Hematopoietic multipotent progenitor cell treated with erythropoietin and hydrocortisone succinate and interleukin-3 and kit ligand, for 15 days (in vitro differentiated cells): Measurements from ENCODE around the gene ESAM.
"Not testable (repeated sequence)": the region's sequence is repeated elsewhere in the genome, so short reads cannot be mapped to it uniquely, and the experiment has no call there.

Experiments used
- DNase-seq: peaks from one replicate; pipeline ENCODE4 v3.0.0-alpha.2; 2015; ENCODE audit warnings: low spot score

Gene ESAM

GRCh38 chr11:124776865-124777645 lies 15.0 kb upstream of the ESAM start:
- DNase-seq: no peak

- not testable (repeated sequence) for DNase-seq
These were observed 8.9 kb upstream of the ESAM start for GRCh38 chr11:124770959-124771358.

- DNase-seq: no peak
These were observed 8.0 kb upstream of the ESAM start for GRCh38 chr11:124769806-124770774.

- DNase-seq: no peak
These were observed 6.8 kb upstream of the ESAM start for GRCh38 chr11:124768914-124769313.

GRCh38 chr11:124766156-124766555 lies 4.1 kb upstream of the ESAM start:
- DNase-seq: no peak

GRCh38 chr11:124763156-124763947 lies 1.3 kb upstream of the ESAM start:
- DNase-seq: peak; percentile 68

GRCh38 chr11:124762624-124763155 lies 600 bp upstream of the ESAM start:
- no peak for DNase-seq

- no peak for DNase-seq
These were observed 587 bp downstream of the ESAM start for GRCh38 chr11:124761301-124762104.

DNA sequence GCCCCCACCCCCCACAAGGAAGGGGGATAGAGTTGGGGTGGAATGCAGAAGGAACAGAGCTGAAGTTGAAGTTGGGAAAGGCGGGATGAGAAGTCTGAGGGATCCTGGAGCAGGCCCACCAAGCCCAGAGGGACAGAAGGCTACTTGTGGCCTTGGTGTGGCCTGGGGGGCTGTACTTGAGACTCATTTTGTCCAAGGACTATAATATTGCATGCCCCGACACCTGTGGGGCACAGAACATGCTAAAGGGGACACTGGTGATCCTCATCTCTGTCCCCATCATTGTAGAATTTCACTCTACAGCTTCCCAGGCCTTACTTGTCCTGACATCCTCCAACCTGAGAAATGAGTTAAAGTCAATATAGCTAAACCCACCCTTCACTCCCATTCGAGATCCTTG lies 1.3 kb downstream of the ESAM start:
- DNase-seq: no peak

DNA sequence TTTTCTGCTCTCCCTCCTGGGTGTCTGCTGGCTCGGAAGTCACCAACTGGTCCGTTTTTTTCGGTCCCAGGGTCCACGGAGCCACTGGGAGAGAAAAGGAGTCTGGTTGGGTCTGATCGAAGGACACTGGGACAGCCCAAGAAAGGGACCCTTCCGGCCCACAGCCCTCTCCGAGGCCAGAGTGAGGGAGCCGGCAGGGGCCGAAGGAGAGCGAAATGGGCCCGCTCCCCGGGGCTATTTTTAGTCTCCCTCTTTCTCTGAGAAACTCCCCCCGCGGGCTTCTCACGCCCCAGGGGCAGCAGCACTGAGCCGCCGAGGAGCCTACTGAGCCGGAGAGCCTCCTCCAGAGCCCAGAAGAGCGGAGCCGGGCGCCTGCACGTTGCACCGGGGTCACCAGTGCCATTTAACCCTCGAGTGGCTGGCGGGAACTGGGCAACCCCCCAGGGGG lies 1.9 kb downstream of the ESAM start:
- DNase-seq: no peak

- no peak for DNase-seq
These were observed 2.6 kb downstream of the ESAM start for GRCh38 chr11:124759266-124760204.

DNA sequence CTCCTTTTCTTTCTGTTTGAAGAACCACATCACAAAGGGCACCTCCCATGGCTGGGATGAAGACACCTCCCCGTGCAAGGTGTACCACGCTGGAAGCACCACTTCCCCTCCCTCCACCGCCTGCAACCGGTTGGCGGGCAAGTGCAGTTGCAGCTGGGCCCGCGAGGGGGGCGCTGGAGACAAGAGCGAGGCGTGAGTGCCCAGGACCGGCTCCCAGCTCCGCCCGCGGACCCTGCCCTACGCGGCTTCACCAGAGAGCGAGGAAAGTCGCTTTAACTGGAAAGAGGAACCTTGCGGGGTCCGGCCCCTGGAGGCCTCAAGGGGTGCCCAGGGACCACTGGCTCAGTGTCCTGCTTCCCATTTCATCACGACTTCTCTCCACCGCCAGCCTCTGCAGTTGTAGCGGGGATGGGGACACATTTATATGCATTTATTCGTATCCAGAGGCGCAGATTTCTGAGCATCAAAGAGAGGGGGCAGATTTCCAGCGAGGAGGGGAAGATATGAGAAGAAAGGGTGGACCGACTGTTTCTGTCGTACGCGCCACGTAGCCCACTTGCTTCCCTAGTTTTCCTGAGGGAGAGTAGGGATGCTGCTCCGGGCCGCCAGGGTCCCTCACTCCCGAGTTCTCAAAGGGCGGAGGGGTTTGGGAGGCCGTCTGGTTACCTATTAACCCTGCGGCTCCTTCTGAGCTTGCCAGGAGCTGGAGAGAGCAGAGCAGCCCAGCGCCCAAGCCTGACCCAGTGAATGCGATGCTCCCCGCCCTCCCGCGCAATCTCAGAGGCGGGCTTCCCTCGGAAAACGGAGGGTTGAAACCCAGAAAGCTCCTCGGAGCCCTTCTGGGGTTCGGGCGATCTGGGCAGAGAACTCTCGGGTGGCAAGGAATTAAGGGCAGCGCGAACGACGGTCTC lies 3.5 kb downstream of the ESAM start:
- no peak for DNase-seq

DNA sequence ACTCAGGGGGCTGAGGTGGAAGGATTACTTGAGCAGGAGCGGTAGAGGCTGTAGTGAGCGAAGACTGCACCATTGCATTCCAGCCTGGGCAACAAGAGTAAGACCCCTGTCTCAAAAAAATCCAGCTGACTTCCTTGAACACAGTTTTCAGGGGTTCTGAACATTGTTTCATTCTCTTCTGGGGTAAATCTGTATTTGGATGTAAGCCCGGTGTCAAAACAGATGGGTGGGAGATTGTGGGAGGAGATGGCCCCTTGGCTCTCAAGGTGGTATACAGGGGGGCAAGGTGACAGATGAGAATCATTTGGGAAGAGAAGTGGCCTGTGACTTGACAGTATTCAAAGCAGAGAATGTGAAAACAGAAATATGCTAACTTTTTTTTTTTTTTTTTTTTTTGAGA lies 4.8 kb downstream of the ESAM start:
- DNase-seq: no peak

DNA sequence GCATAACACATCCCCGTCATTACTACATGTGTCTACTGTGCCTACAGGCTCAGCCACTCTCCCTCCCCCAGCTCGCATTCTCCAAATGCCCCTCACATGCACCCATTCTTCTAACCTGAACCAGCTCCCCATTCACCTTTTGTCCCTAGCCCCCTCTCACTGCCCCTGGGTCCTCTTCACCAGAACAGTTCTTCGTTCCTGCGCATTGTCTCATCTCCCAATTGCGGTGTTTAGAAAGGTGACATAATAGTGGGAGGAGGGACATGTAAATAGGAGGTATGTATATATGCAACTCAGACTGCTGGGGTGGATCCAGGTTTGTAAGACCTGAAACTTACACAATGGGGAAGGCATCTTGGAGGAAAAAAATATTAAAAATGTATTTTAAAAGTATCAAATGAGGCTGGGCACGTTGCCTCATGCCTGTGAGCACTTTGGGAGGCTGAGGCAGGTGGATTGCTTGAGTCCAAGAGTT lies 5.3 kb downstream of the ESAM start:
- DNase-seq: no peak

GRCh38 chr11:124756033-124756752 lies 5.9 kb downstream of the ESAM start:
- DNase-seq: no peak

DNA sequence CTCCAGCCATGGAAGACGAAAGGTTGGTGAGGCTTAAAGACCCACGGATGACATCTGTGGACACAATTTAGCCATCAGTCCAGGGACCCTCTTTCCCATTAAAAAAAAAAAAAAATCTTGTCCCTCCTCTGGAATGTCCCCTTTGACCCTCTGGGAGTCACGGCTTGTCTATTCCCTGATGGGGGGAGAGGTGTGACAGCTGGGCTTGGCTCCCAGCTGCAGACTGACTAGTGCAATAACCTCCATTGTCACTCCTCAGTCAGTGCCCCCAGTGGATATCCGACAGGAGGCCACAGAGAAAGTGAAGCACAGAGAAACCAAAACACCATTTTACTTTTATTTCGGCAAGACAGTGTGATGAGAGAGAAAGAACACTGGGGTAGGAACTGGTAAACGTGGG lies 7.4 kb downstream of the ESAM start:
- DNase-seq: no peak

DNA sequence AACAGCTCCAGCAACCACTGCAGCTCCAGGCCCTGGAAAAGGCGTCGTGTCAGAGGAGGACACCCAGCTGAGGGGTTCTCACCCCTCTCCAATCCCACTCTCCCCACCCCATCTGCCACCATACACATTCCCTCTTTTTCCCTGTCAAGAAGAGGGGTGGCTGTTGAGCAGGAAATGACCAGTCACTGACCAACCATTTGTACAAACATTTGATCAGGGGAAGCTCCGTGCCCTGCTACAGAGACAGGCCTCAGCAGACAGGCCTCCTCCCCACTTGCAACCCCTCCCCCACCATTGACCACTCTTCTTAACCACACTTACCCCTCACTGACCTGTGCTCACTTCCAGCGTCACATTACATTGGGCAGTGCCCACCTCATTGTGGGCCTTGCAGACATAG lies 7.8 kb downstream of the ESAM start:
- DNase-seq: no peak

DNA sequence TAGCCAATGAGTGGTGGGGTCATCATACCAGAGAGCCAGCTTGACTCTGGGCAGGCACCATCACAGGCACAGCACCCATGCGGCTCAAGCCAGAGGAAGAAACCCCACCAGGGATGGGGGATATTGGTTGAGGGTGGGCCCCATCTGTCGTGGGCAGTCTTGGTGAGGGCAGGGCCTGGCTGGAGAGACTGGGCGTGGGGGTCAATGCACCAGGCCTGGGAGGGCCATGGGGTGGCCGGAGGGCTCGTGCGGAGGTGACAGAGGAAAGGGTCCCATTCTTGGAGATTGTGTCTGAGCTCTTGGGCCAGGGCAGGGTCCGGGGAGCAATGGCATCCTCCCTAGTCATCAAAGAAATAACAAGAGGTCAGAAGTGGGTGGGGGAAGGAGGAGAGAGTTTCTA lies 8.5 kb downstream of the ESAM start:
- no peak for DNase-seq
